Non-pigmented ciliary epithelial cell (primary cell): ENCODE results near the gene PTPRM.

Source experiments
- DNase-seq: peaks from one replicate; pipeline ENCODE4 v3.0.0-alpha.2; 2010; ENCODE audit warnings: low read depth

PTPRM gene

GRCh38 chr18:7757175-7757574, 190.1 kb downstream of the PTPRM start:
- no peak for DNase-seq

- no peak for DNase-seq
Measured at GRCh38 chr18:7758764-7759163, 191.6 kb downstream of the PTPRM start.

- DNase-seq = peak; percentile 60
Measured at GRCh38 chr18:7760967-7761948, 194.1 kb downstream of the PTPRM start.

- no peak for DNase-seq
Measured at GRCh38 chr18:7764405-7764804, 197.3 kb downstream of the PTPRM start.

- no peak for DNase-seq
Measured at GRCh38 chr18:7766346-7766745, 199.2 kb downstream of the PTPRM start.

GRCh38 chr18:7766817-7767216, 199.7 kb downstream of the PTPRM start:
- DNase-seq = no peak

- DNase-seq = no peak
Measured at GRCh38 chr18:7770908-7771307, 203.8 kb downstream of the PTPRM start.

- DNase-seq = no peak
Measured at GRCh38 chr18:7772510-7772888, 205.4 kb downstream of the PTPRM start.

- DNase-seq = no peak
Measured at GRCh38 chr18:7772951-7773350, 205.8 kb downstream of the PTPRM start.

GRCh38 chr18:7775128-7775527, 208.0 kb downstream of the PTPRM start:
- no peak for DNase-seq

GRCh38 chr18:7775843-7776242, 208.7 kb downstream of the PTPRM start:
- DNase-seq = no peak

- no peak for DNase-seq
Measured at GRCh38 chr18:7778181-7778580, 211.1 kb downstream of the PTPRM start.

GRCh38 chr18:7779211-7779610, 212.1 kb downstream of the PTPRM start:
- DNase-seq = no peak

- no peak for DNase-seq
Measured at GRCh38 chr18:7784171-7784570, 217.1 kb downstream of the PTPRM start.

- DNase-seq = no peak
Measured at GRCh38 chr18:7786569-7786968, 219.5 kb downstream of the PTPRM start.

GRCh38 chr18:7787339-7787738, 220.2 kb downstream of the PTPRM start:
- no peak for DNase-seq

GRCh38 chr18:7789856-7790552, 222.9 kb downstream of the PTPRM start:
- peak; percentile 9 for DNase-seq

- DNase-seq = no peak
Measured at GRCh38 chr18:7793100-7793499, 226.0 kb downstream of the PTPRM start.

- no peak for DNase-seq
Measured at GRCh38 chr18:7803956-7804469, 236.9 kb downstream of the PTPRM start.

- no peak for DNase-seq
Measured at GRCh38 chr18:7805096-7805495, 238.0 kb downstream of the PTPRM start.

GRCh38 chr18:7805880-7806279, 238.8 kb downstream of the PTPRM start:
- no peak for DNase-seq

GRCh38 chr18:7807936-7808453, 240.9 kb downstream of the PTPRM start:
- no peak for DNase-seq

- DNase-seq = no peak
Measured at GRCh38 chr18:7808992-7809391, 241.9 kb downstream of the PTPRM start.
